Jurkat, Clone E6-1 (cell line): ENCODE measurements around the gene C20orf144.
A peak's percentile ranks its signal among the peaks of the same experiment; 100 is the strongest.

ENCODE experiments used
- DNase-seq: peaks from one replicate; pipeline ENCODE4 v3.0.0-alpha.2; 2011; ENCODE audit warnings: low read depth, low spot score
- H3K4me3 ChIP-seq: 2 replicates; pipeline ENCODE4 v1.5.1; 2011; ENCODE audit warnings: mild to moderate bottlenecking, low read length, control low read depth, moderate library complexity

Gene C20orf144

GRCh38 chr20:33660685-33661058, 1.5 kb upstream of the C20orf144 start:
- DNase-seq, result no peak
- no peak overlapping the region for H3K4me3 ChIP-seq

- peak overlapping the region; percentile 63 for H3K4me3 ChIP-seq
- peak; percentile 48 for DNase-seq
These were observed 1.3 kb downstream of the C20orf144 start for GRCh38 chr20:33663161-33664084.

GRCh38 chr20:33664085-33664761, 2.1 kb downstream of the C20orf144 start:
- H3K4me3 ChIP-seq, result peak overlapping the region; percentile 63
- no peak for DNase-seq

- DNase-seq, result no peak
- no peak overlapping the region for H3K4me3 ChIP-seq
These were observed 2.6 kb downstream of the C20orf144 start for GRCh38 chr20:33664762-33665144.

- no peak within 1 kb of the TSS for H3K4me3 ChIP-seq
- no peak for DNase-seq
These were observed 4.4 kb downstream of the C20orf144 start, which contains the start of gene ACTL10 for GRCh38 chr20:33666293-33667244. Gene ACTL10 (plus strand): TSS chr20:33666943. CDS start chr20:33667498, 555 bp downstream.

- no peak overlapping the region for H3K4me3 ChIP-seq
- DNase-seq, result no peak
These were observed 5.1 kb downstream of the C20orf144 start for GRCh38 chr20:33667245-33667675.

- no peak for DNase-seq
- no peak overlapping the region for H3K4me3 ChIP-seq
These were observed 5.7 kb downstream of the C20orf144 start for GRCh38 chr20:33667676-33668465.

GRCh38 chr20:33668466-33669155, 6.5 kb downstream of the C20orf144 start:
- no peak overlapping the region for H3K4me3 ChIP-seq
- DNase-seq, result no peak

- no peak overlapping the region for H3K4me3 ChIP-seq
- DNase-seq, result no peak
These were observed 7.1 kb downstream of the C20orf144 start for GRCh38 chr20:33669224-33669623.

- no peak overlapping the region for H3K4me3 ChIP-seq
- DNase-seq, result no peak
These were observed 7.9 kb downstream of the C20orf144 start for GRCh38 chr20:33669873-33670640.

- no peak for DNase-seq
- no peak overlapping the region for H3K4me3 ChIP-seq
These were observed 8.8 kb downstream of the C20orf144 start for GRCh38 chr20:33670715-33671499.

GRCh38 chr20:33671573-33672288, 9.6 kb downstream of the C20orf144 start:
- H3K4me3 ChIP-seq, result no peak overlapping the region
- DNase-seq, result no peak

GRCh38 chr20:33672426-33673113, 10.4 kb downstream of the C20orf144 start:
- no peak for DNase-seq
- no peak overlapping the region for H3K4me3 ChIP-seq

GRCh38 chr20:33673114-33673409, 10.9 kb downstream of the C20orf144 start:
- DNase-seq, result no peak
- no peak overlapping the region for H3K4me3 ChIP-seq

GRCh38 chr20:33673410-33674293, 11.5 kb downstream of the C20orf144 start:
- no peak for DNase-seq

More at GRCh38 chr20:33673410-33674293, 11.5 kb downstream of the C20orf144 start:
- H3K4me3 ChIP-seq, result no peak overlapping the region
